SKM-1 (cell line): ENCODE measurements around the gene DGKQ.

Experiments used
- DNase-seq: peaks from one replicate; lab custom pipeline; 2025; ENCODE audit not compliant: unreplicated experiment; lab: John Stamatoyannopoulos, UW

DGKQ gene

GRCh38 chr4:973431-974397 lies at the start of gene DGKQ:
Gene DGKQ, minus strand, starts transcription at chr4:973569. Its CDS starts 87 bp downstream, at chr4:973482.
- DNase-seq = peak; percentile 56

- DNase-seq = no peak
Measured at GRCh38 chr4:1022739-1023066, 49.3 kb upstream of the DGKQ start.

- DNase-seq = no peak
Measured at GRCh38 chr4:1022051-1022738, 48.8 kb upstream of the DGKQ start.

- DNase-seq = no peak
Measured at GRCh38 chr4:1021386-1022050, 48.1 kb upstream of the DGKQ start.

GRCh38 chr4:1019729-1020470 lies 46.5 kb upstream of the DGKQ start:
- DNase-seq = no peak

- no peak for DNase-seq
Measured at GRCh38 chr4:1019320-1019719, 46.0 kb upstream of the DGKQ start.

GRCh38 chr4:1018147-1019020 lies 45.0 kb upstream of the DGKQ start:
- DNase-seq = no peak

- no peak for DNase-seq
Measured at GRCh38 chr4:1017706-1018105, 44.3 kb upstream of the DGKQ start.

GRCh38 chr4:1017211-1017610 lies 43.8 kb upstream of the DGKQ start:
- DNase-seq = no peak

GRCh38 chr4:1015746-1016145 lies 42.4 kb upstream of the DGKQ start:
- DNase-seq = no peak

- DNase-seq = no peak
Measured at GRCh38 chr4:1015179-1015578, 41.8 kb upstream of the DGKQ start.

GRCh38 chr4:1014291-1015167 lies 41.2 kb upstream of the DGKQ start:
- DNase-seq = no peak

- DNase-seq = no peak
Measured at GRCh38 chr4:1013225-1014073, 40.1 kb upstream of the DGKQ start.

GRCh38 chr4:1012034-1012739 lies 38.8 kb upstream of the DGKQ start:
- DNase-seq = no peak

- DNase-seq = no peak
Measured at GRCh38 chr4:1011666-1012033, 38.3 kb upstream of the DGKQ start.

- peak; percentile 93 for DNase-seq
Measured at GRCh38 chr4:1011022-1011665, 37.8 kb upstream of the DGKQ start, which contains the start of gene FGFRL1. Gene FGFRL1, plus strand, starts transcription at chr4:1011626. Its CDS starts 860 bp downstream, at chr4:1012486.

- peak; percentile 95 for DNase-seq
Measured at GRCh38 chr4:1010395-1011021, 37.1 kb upstream of the DGKQ start.
